Measurements from ENCODE around the gene PTTG2. TPM values are rescaled to one million over a fixed set of nuclear protein-coding genes. Genes with fewer than 3 reads are reported as not detected.

PTTG2 gene
- total RNA-seq, 2 donors from 2014 or later: not detected

GRCh38 chr4:37991623-37992410 lies 31.6 kb downstream of the PTTG2 start:
- Histone ChIP-seq H3K9me3 (ENCODE audit: control insufficient read depth, low read length) (no peaks in the 10 kb centered on the region), H3K27me3 (ENCODE audit: control insufficient read depth, insufficient read depth, low read length, poor library complexity, severe bottlenecking) (no peaks in the 10 kb centered on the region), H3K36me3 (ENCODE audit: control insufficient read depth, insufficient read depth, low read length) (no peaks in the 10 kb centered on the region), H3K27ac (ENCODE audit: low read depth, low read length) (no peak overlapping the region), H3K4me3 (ENCODE audit: low read length) (no peak overlapping the region), H3K9ac (ENCODE audit: extremely low read depth, low read length, poor library complexity, severe bottlenecking) (no peak overlapping the region), H3K4me1 (ENCODE audit: control insufficient read depth, insufficient read depth, low read length) (peaks cover 26% of the 10 kb centered on the region)
- Mint-ChIP-seq H3K9me3 (no peaks in the 10 kb centered on the region), H3K27me3 (ENCODE audit: insufficient read depth) (no peaks in the 10 kb centered on the region), H3K27ac (peak overlapping the region; percentile 72), H3K4me1 (peaks cover 63% of the 10 kb centered on the region), H3K36me3 (ENCODE audit: low read depth) (peaks cover 7% of the 10 kb centered on the region), H3K4me3 (no peak overlapping the region)
- TF ChIP-seq CTCF (conservative IDR thresholded peaks at IDR 0.05): no peak
- WGBS, 2 experiments (ENCODE audit: insufficient coverage in 1 of 2, insufficient read length in 1 of 2): 92 to 97% methylated on average over 4 to 8 of the region's 8 CpGs
- DNase-seq: peak; percentile 56

GRCh38 chr4:37993806-37994205 lies 33.6 kb downstream of the PTTG2 start:
- peak; percentile 17 for TF ChIP-seq CTCF (conservative IDR thresholded peaks at IDR 0.05)
- Mint-ChIP-seq H3K27me3 (ENCODE audit: insufficient read depth) (no peaks in the 10 kb centered on the region), H3K4me1 (peaks cover 62% of the 10 kb centered on the region), H3K4me3 (no peak overlapping the region), H3K36me3 (ENCODE audit: low read depth) (peaks cover 7% of the 10 kb centered on the region), H3K9me3 (no peaks in the 10 kb centered on the region), H3K27ac (no peak overlapping the region)
- H3K27me3 ChIP-seq (ENCODE audit: control insufficient read depth, insufficient read depth, low read length, poor library complexity, severe bottlenecking): no peaks in the 10 kb centered on the region
- no peak overlapping the region for H3K4me3 ChIP-seq (ENCODE audit: low read length)
- no peaks in the 10 kb centered on the region for H3K36me3 ChIP-seq (ENCODE audit: control insufficient read depth, insufficient read depth, low read length)
- peaks cover 18% of the 10 kb centered on the region for H3K4me1 ChIP-seq (ENCODE audit: control insufficient read depth, insufficient read depth, low read length)
- no peaks in the 10 kb centered on the region for H3K9me3 ChIP-seq (ENCODE audit: control insufficient read depth, low read length)
- no peak overlapping the region for H3K27ac ChIP-seq (ENCODE audit: low read depth, low read length)
- no peak for DNase-seq
- WGBS, 2 experiments (ENCODE audit: insufficient coverage in 1 of 2, insufficient read length in 1 of 2): 84 to 90% methylated on average over 10 of the region's 10 CpGs
- no peak overlapping the region for H3K9ac ChIP-seq (ENCODE audit: extremely low read depth, low read length, poor library complexity, severe bottlenecking)

GRCh38 chr4:37994569-37994968 lies 34.4 kb downstream of the PTTG2 start:
- no peak for DNase-seq
- peaks cover 11% of the 10 kb centered on the region for H3K4me1 ChIP-seq (ENCODE audit: control insufficient read depth, insufficient read depth, low read length)
- Mint-ChIP-seq H3K27me3 (ENCODE audit: insufficient read depth) (no peaks in the 10 kb centered on the region), H3K4me3 (no peak overlapping the region), H3K9me3 (no peaks in the 10 kb centered on the region), H3K4me1 (peaks cover 59% of the 10 kb centered on the region), H3K27ac (peak overlapping the region; percentile 53), H3K36me3 (ENCODE audit: low read depth) (peaks cover 7% of the 10 kb centered on the region)
- TF ChIP-seq CTCF (conservative IDR thresholded peaks at IDR 0.05): no peak
- no peak overlapping the region for H3K27ac ChIP-seq (ENCODE audit: low read depth, low read length)
- WGBS, 2 experiments (ENCODE audit: insufficient coverage in 1 of 2, insufficient read length in 1 of 2): 74 to 89% methylated on average over 2 to 3 of the region's 3 CpGs
- no peak overlapping the region for H3K9ac ChIP-seq (ENCODE audit: extremely low read depth, low read length, poor library complexity, severe bottlenecking)
- no peaks in the 10 kb centered on the region for H3K9me3 ChIP-seq (ENCODE audit: control insufficient read depth, low read length)
- no peak overlapping the region for H3K4me3 ChIP-seq (ENCODE audit: low read length)
- H3K27me3 ChIP-seq (ENCODE audit: control insufficient read depth, insufficient read depth, low read length, poor library complexity, severe bottlenecking): no peaks in the 10 kb centered on the region
- H3K36me3 ChIP-seq (ENCODE audit: control insufficient read depth, insufficient read depth, low read length): no peaks in the 10 kb centered on the region

Measured in endodermal cell (in vitro differentiated cells).